HG02678 (cell line): Measurements from ENCODE around the gene BLOC1S5.
"Not testable (repeated sequence)": the region's sequence is repeated elsewhere in the genome, so short reads cannot be mapped to it uniquely, and the experiment has no call there.

Experiments
- ATAC-seq: cut with Tn5 transposase; IDR thresholded peaks from one replicate; pipeline ENCODE4 v1.9.1; 2021; ENCODE audit warnings: mild to moderate bottlenecking, moderate library complexity; ENCODE audit not compliant: unreplicated experiment

The BLOC1S5 gene

GRCh38 chr6:7998103-7998725 is 66.0 kb downstream of the BLOC1S5 start:
- no peak for ATAC-seq

GRCh38 chr6:7997286-7997685 is 66.9 kb downstream of the BLOC1S5 start:
- ATAC-seq: no peak

- ATAC-seq: no peak
Observed at GRCh38 chr6:7996538-7997111, 67.6 kb downstream of the BLOC1S5 start.

GRCh38 chr6:7993952-7994351 is 70.2 kb downstream of the BLOC1S5 start:
- ATAC-seq: no peak

- no peak for ATAC-seq
Observed at GRCh38 chr6:7993399-7993798, 70.8 kb downstream of the BLOC1S5 start.

- ATAC-seq: peak; percentile 85
Observed at GRCh38 chr6:7992002-7992815, 72.0 kb downstream of the BLOC1S5 start.

GRCh38 chr6:7991536-7991935 is 72.7 kb downstream of the BLOC1S5 start:
- no peak for ATAC-seq

- no peak for ATAC-seq
Observed at GRCh38 chr6:7986219-7986618, 78.0 kb downstream of the BLOC1S5 start.

GRCh38 chr6:7983967-7984366 is 80.2 kb downstream of the BLOC1S5 start:
- ATAC-seq: not testable (repeated sequence)

GRCh38 chr6:7979831-7980230 is 84.4 kb downstream of the BLOC1S5 start:
- no peak for ATAC-seq

- ATAC-seq: no peak
Observed at GRCh38 chr6:7978736-7979135, 85.5 kb downstream of the BLOC1S5 start.

- ATAC-seq: no peak
Observed at GRCh38 chr6:7976485-7977056, 87.6 kb downstream of the BLOC1S5 start.

GRCh38 chr6:7975764-7976146 is 88.4 kb downstream of the BLOC1S5 start:
- ATAC-seq: no peak

- peak; percentile 45 for ATAC-seq
Observed at GRCh38 chr6:7974938-7975763, 89.0 kb downstream of the BLOC1S5 start.

- no peak for ATAC-seq
Observed at GRCh38 chr6:7974565-7974937, 89.6 kb downstream of the BLOC1S5 start.

- no peak for ATAC-seq
Observed at GRCh38 chr6:7973584-7973983, 90.6 kb downstream of the BLOC1S5 start.

GRCh38 chr6:7971499-7971898 is 92.7 kb downstream of the BLOC1S5 start:
- no peak for ATAC-seq

GRCh38 chr6:7970616-7971015 is 93.6 kb downstream of the BLOC1S5 start:
- ATAC-seq: no peak
